Activated naive CD4-positive, alpha-beta T cell treated with anti-CD3 and anti-CD28 coated beads, Interleukin-2, amount 50 U/mL, for 16 hours (primary cell): Measurements from ENCODE around the gene MT1G.
"Not testable (repeated sequence)": the region's sequence is repeated elsewhere in the genome, so short reads cannot be mapped to it uniquely, and the experiment has no call there.

Experiments used
- DNase-seq: peaks from one replicate; pipeline ENCODE4 v3.0.0-alpha.2; 2020

Gene MT1G

DNA sequence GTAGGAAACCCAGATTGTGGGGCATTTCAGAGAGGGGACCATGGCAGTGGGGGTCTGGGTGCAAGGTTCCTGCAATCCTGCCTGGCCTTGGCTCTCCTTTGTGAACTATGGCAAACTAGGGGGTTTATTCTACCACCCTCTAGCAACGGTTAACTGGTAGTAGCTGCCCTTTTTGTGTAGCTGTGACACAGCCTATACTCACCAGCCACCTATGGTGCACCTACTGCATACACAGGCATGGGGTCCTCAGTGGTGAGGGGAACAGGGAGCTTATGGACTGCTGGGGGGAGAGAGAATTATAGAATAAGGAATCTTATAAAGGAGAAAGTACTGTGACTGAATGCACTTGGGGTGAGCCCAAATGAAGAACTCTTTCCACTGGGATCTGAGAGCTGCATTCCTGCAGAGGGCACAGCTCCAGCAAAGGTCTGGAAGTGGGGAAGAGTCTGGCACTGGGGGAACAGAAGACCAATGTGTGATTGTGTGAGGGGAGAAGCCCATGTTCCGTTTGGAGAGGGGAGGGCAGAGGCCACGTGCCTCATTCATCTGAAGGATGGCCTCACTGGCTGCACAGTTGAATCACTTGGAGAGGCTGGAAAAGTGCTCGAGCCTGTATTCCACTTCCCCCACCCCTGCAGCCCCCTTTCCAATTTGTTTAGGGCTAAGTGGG lies 16.5 kb upstream of the MT1G start:
- DNase-seq, result no peak

DNA sequence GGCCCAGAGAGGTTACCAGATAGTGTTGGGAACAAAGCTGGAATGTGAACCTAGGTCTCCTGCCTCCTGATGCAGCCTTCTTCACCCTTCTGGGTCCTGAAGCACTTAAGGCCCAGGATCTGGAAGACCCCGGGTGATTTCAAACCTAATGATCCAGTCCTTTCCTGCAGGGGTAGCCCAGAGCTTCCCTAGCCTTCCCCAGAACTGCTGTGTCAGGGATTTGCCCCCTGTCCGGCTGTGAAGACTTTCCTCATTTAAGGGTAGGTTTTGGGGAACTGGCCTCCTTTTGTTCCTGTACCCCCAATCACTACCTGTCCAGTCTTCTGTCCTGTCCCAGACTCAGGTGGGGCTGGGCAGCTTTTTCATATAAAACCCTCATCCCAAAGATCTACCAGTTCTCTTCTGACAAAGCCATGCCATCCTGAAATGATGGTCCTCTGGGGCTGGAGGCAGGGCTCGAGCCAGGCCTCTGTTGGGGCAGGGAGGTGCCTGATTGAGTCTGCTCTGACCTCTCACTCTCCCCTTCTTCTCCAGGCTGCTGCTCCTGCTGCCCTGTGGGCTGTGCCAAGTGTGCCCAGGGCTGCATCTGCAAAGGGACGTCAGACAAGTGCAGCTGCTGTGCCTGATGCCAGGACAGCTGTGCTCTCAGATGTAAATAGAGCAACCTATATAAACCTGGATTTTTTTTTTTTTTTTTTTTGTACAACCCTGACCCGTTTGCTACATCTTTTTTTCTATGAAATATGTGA lies 15.7 kb upstream of the MT1G start:
- no peak for DNase-seq

GRCh38 chr16:56682703-56683397 lies 15.0 kb upstream of the MT1G start:
- no peak for DNase-seq

GRCh38 chr16:56681939-56682702 lies 14.3 kb upstream of the MT1G start, which contains the start of gene MT1X:
TSS of gene MT1X (plus strand) at chr16:56682470. CDS start at chr16:56682541, 71 bp downstream.
- DNase-seq, result peak; percentile 90

DNA sequence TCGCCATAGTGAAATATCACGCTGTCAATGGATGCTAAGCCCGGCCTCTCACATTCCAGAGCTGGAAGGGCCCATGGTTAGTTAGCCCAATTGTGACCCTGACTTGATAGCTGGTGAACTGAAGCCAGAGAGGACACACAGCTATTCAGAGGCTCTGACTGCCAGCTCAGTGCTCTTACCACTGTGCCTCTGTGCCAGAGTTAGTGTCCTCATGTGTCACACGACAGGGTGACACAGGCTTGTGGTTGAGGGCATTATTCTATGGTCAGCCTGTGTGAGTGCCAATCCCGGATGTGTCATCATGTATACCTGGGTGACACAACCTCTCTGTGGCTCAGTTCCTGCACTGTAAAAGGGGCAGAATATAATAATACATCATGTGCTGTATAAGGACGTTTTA lies 12.0 kb upstream of the MT1G start:
- no peak for DNase-seq

GRCh38 chr16:56679078-56679730 lies 11.3 kb upstream of the MT1G start:
- no peak for DNase-seq

DNA sequence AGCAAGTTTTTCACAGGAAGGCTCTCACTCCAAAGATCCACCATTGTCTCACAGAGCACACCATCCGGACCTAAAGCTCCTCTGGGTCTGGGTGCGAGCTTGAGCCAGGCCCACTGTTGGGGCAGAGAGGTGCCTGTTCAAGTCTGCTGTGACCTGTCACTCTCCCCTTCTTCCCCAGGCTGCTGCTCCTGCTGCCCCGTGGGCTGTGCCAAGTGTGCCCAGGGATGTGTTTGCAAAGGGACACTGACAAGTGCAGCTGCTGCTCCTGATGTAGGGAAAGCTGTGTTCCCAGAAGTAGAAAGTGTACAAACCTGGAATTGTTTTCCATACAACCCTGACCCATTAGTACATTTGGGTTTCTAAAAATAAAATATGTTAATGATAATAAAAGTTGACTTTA lies 9.6 kb upstream of the MT1G start:
- DNase-seq, result no peak

- peak; percentile 71 for DNase-seq
Observed at GRCh38 chr16:56675685-56676210, 7.9 kb upstream of the MT1G start.

GRCh38 chr16:56674570-56674969 lies 6.7 kb upstream of the MT1G start:
- DNase-seq, result not testable (repeated sequence)

- DNase-seq, result no peak
Observed at GRCh38 chr16:56673921-56674320, 6.1 kb upstream of the MT1G start.

DNA sequence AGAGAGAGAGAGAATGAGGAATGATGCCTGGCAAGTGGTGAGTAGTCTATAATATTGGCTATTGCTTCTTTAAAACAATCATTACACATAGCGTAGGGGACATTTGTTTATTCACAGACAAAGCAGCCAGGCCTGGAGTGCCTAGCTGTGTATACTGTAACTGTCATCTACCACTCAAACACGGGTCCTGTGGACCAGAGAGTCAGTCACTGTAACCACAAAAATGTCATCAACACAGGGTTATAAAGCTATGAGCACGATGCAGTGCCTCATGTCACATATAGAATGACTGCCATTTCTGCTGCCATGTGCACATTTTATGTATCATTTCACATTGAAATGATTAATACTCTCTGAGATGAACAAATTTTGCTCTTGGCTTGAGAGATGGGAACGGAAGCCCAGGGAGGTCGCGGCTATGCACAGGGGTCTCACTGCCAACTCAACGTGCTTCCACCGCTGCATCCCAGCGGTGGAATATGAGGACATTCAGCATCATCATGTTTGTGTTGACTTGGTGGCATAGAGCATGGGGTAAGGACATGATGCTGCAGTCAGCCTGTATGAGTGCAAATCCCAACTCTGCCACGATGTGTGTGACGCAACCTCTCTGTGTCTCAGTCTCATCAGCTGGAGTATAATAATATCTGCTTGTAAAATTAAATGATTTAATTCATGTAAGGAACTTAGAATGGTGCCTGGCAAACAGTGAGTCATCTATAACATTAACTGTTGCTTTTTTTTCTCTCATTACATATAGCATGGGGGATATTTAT lies 5.1 kb upstream of the MT1G start:
- DNase-seq, result no peak

DNA sequence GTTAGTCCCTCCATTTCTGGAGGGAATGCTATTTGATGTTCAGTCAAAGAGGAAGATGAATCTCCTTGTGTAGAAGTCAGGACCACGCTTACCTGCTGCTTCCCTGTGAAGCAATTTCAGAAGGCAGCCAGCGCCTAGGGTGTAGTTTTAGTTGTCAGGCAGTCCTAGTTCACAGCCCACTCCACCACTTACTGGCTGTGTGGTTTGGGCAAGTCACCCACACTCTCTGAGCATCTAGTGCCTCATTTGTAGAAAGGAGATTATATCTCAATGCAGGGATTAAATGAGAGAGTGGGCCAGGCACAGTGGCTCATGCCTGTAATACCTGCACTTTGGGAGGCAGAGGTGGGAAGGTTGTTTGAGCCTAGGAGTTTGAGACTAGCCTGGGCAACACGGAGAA lies 4.3 kb upstream of the MT1G start:
- not testable (repeated sequence) for DNase-seq

DNA sequence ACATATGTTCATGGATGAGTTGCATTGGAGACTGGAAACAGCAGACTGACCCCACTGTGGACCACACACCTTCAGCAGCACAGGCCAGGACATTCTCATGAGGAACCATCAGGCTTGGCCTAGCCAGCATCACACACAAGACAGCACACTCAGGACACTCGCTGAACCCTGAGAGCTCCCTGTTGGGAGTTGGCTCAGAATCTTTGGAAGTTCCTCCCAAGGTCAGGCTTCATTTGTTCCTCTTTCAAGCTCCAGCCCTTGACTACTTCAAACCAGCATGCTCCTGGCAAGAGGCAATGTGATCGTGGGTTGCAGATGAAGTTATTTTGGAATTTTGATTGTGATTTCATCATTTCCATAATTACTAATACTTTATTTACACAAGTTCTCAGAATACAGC lies 3.8 kb upstream of the MT1G start:
- DNase-seq, result not testable (repeated sequence)

DNA sequence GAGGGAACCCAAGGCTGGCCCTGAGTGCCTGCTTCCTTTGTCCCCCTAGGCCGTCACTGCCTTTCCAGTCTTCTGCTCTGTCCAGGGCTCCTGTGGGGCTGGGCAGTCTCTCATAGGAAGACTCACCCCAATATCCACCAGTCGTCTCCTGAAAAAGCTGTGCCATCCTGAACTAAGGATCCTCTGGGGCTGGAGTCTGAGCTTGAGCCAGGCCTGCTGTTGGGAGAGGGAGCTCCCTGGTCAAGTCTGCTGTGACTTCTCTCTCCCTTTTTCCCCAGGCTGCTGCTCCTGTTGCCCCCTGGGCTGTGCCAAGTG lies 2.7 kb upstream of the MT1G start:
- DNase-seq, result no peak

GRCh38 chr16:56669840-56670619 lies 2.2 kb upstream of the MT1G start:
- DNase-seq, result no peak

GRCh38 chr16:56669005-56669839 lies 1.4 kb upstream of the MT1G start, which contains the start of gene MT1H:
TSS of gene MT1H (plus strand) at chr16:56669814. CDS start at chr16:56669885, 71 bp downstream.
- peak; percentile 25 for DNase-seq

DNA sequence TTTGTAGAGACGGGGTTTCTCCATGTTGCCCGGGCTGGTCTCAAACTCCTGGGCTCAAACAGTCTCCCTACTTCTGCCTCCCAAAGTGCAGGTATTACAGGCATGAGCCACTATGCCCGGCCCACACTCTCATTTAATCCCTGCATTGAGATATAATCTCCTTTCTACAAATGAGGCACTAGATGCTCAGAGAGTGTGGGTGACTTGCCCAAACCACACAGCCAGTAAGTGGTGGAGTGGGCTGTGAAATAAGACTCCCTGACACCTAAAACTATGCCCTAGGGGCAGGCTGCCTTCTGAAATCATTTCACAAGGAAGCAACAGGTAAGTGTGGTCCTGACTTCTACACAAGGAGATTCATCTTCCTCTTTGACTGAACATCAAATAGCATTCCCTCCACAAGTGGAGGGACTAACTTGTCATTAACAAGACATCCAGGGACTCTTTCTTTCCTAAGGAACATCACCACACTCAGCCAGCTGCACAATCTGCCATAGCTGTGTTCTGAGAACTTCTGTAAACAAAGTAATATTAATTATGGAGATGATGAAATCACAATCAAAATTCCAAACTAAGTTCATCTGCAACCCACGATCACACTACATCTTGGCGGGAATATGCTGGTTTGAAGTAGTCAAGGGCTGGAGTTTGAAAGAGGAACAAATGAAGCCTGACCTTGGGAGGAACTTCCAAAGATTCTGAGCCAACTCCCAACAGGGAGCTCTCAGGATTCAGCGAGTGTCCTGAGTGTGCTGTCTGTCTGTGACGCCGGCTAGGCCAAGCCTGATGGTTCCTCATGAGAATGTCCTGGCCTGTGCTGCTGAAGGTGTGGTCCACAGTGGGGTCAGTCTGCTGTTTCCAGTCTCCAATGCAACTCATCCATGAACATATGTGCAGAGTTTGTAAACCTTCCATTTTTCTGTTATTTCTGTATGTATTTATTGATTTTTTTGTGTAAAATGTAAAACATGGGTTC lies 2.3 kb downstream of the MT1G start:
- DNase-seq, result not testable (repeated sequence)

DNA sequence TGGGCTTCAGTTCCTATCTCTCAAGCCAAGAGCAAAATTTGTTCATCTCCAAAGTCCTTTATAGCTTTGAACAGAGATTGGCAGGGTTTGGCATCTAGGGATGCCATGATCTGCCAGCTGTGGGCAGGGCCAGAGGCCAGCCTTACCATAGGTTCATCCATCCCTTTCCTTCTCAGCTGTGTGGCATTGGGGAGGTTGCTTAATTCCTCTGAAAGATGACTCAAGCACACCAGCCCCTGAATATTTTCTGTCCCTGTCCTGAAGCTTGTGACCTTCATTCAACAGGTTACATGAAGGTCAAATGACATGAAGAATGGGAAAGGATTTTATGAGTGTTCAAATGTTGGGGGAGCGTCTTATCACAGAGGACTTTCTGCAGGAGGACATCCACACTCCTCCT lies 3.4 kb downstream of the MT1G start:
- DNase-seq, result no peak
